Measurements from ENCODE around the gene DLG2. TPM values are rescaled to one million over a fixed set of nuclear protein-coding genes. Genes with fewer than 3 reads are reported as not detected.
"Not testable (repeated sequence)": the region's sequence is repeated elsewhere in the genome, so short reads cannot be mapped to it uniquely, and the experiment has no call there.

Gene DLG2
- total RNA-seq, 1 donor from 2014 or later = 4.7 TPM

DNA sequence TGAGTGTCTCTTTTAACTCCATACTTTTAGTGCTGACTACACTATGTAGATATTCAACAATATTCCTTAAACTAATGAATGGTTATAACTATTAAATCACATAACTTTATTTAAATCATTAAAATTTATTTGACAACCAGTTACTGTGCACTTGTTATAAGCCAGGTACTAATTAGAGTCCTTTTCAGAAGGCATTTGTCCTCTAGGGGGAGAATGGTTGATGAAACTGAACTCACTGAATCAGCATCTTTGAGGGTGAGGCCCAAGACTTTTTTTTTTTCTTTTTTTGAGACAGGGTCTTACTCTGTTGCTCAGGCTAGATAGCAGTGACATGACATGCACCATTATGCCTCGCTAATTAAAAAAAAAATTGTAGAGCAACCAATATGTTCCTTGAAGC, 1825.3 kb downstream of the DLG2 start:
- no peak for ATAC-seq

GRCh38 chr11:83793310-83793709, 1833.8 kb downstream of the DLG2 start:
- DNase-seq (ENCODE audit: low spot score) (no peak), ATAC-seq (no peak)

More for the DNA sequence above, 1825.3 kb downstream of the DLG2 start:
- DNase-seq (ENCODE audit: low spot score) = no peak

DNA sequence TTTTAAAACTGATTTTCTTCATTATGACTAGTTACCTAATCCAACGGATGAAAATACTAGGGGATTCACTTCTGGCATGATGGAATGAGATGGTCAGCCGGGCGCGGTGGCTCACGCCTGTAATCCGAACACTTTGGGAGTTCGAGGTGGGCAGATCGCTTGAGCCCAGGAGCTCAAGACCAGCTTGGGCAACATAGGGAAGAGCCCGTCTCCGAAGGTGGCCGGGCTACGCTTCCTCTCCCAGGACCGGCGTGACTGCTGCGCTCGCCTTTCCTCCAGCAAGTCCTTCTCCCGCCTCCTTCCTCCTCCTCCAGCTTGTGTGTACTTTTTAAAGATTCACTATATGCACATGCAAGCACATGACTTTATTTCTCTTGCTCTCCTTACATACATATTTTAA, 1835.6 kb downstream of the DLG2 start:
- ATAC-seq = no peak
- DNase-seq (ENCODE audit: low spot score) = no peak

GRCh38 chr11:83785942-83786341, 1841.2 kb downstream of the DLG2 start:
- no peak for DNase-seq (ENCODE audit: low spot score)

GRCh38 chr11:83784419-83784818, 1842.7 kb downstream of the DLG2 start:
- ATAC-seq (no peak), DNase-seq (ENCODE audit: low spot score) (no peak)

More at GRCh38 chr11:83785942-83786341, 1841.2 kb downstream of the DLG2 start:
- no peak for ATAC-seq

- no peak for DNase-seq (ENCODE audit: low spot score)
- no peak for ATAC-seq
Observed at GRCh38 chr11:83782329-83782728, 1844.8 kb downstream of the DLG2 start.

DNA sequence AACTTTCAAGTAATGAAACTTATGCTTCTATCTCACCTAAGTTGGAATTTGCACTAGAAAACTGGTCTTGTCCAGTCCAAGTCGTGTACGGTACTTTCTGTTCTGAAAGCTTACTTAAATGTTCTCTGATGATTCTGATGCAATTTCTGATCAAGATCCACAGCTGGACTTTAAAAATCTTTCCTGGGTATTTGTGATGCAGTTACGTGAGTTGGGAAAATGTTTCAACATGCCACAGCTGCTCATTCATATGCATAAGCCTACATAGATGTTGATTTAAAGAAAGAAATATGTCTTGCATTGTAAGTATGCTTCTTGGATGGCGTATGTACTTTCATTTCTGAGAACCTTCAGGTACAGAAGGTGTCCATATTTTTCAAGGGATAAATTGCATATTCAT, 1847.3 kb downstream of the DLG2 start:
- no peak for ATAC-seq
- no peak for DNase-seq (ENCODE audit: low spot score)

- DNase-seq (ENCODE audit: low spot score) = no peak
- ATAC-seq = no peak
Observed at GRCh38 chr11:83778596-83778995, 1848.5 kb downstream of the DLG2 start.

GRCh38 chr11:83773950-83774880, 1852.9 kb downstream of the DLG2 start:
- DNase-seq (ENCODE audit: low spot score) = no peak

GRCh38 chr11:83768489-83768888, 1858.7 kb downstream of the DLG2 start:
- ATAC-seq = no peak
- DNase-seq (ENCODE audit: low spot score) = no peak

More at GRCh38 chr11:83773950-83774880, 1852.9 kb downstream of the DLG2 start:
- ATAC-seq = peak; percentile 26

- no peak for DNase-seq (ENCODE audit: low spot score)
- ATAC-seq = no peak
Observed at GRCh38 chr11:83766932-83767331, 1860.2 kb downstream of the DLG2 start.

- ATAC-seq (no peak), DNase-seq (ENCODE audit: low spot score) (no peak)
Observed at GRCh38 chr11:83764643-83765042, 1862.5 kb downstream of the DLG2 start.

- ATAC-seq (no peak), DNase-seq (ENCODE audit: low spot score) (no peak)
Observed at GRCh38 chr11:83760932-83761331, 1866.2 kb downstream of the DLG2 start.

GRCh38 chr11:83759148-83759547, 1868.0 kb downstream of the DLG2 start:
- ATAC-seq (no peak), DNase-seq (ENCODE audit: low spot score) (no peak)

DNA sequence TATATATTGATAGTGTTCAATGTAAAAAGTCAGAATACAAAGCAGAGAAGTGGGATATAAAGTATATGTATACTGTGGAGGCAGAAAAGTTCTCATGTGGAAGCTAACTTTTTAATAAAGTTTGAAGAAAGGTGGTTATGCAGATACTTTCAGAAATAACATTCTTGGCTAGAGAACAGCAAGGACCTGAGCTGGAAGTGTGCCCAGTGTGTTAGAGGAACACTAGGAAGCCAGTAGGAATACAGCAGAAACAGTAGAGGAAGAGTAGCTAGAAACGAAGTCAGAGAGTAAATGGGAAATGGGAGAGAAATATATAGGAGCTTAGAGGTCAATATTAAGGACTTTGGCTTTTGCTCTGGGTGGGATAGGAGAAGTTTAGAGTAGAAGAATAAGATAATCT, 1876.1 kb downstream of the DLG2 start:
- DNase-seq (ENCODE audit: low spot score) = no peak
- no peak for ATAC-seq

- ATAC-seq (no peak), DNase-seq (ENCODE audit: low spot score) (no peak)
Observed at GRCh38 chr11:83746921-83747585, 1880.1 kb downstream of the DLG2 start.

GRCh38 chr11:83744620-83745192, 1882.4 kb downstream of the DLG2 start:
- no peak for ATAC-seq
- no peak for DNase-seq (ENCODE audit: low spot score)

- DNase-seq (ENCODE audit: low spot score) (no peak), ATAC-seq (no peak)
Observed at GRCh38 chr11:83736684-83737083, 1890.5 kb downstream of the DLG2 start.

GRCh38 chr11:83734120-83734519, 1893.0 kb downstream of the DLG2 start:
- DNase-seq (ENCODE audit: low spot score) = no peak
- ATAC-seq = no peak

- not testable (repeated sequence) for DNase-seq (ENCODE audit: low spot score); ATAC-seq
Observed at GRCh38 chr11:83731288-83731687, 1895.9 kb downstream of the DLG2 start.

DNA sequence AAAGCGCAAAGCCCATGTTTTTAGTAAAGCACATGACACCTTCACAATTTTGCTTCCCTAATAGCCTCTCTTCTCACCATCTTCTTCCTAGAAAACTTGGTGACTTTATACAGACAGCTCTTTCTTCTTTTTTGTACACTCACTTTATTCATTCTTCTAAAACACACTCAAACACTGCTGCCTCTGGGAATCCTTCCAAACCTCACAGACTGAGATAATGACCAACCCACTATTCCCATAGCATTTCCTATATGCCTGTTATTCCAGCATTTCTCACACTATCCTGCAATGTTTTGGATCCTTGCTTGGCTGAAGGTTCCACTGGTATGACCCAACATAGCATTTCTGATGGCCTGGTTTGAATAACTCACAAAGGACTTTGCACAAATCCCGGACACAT, 1898.9 kb downstream of the DLG2 start:
- DNase-seq (ENCODE audit: low spot score) = no peak
- ATAC-seq = no peak

DNA sequence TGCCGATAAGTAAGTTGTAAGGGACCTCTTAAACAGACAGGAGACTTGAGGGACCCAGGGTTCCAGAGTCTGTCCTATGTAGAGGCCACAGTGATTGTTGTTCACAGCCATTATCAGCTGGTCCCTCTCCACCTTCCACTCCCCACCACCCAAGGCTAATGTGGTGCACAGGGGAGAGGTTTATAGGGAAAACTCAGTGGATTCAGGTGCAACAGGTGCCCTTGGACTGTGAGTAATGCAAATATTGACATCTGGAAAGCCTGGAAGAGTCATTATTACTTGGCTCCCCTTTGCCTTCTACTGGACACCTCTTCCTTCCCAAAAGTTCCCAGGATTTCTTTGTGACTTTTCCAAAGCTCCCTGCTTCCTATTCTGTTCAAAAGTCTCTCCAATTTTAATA, 1899.9 kb downstream of the DLG2 start:
- ATAC-seq = no peak
- no peak for DNase-seq (ENCODE audit: low spot score)

All from left lobe of liver (tissue), 2 donors.